Glomerular visceral epithelial cell (primary cell): ENCODE results near the gene TET3.
"Not testable (repeated sequence)": the region's sequence is repeated elsewhere in the genome, so short reads cannot be mapped to it uniquely, and the experiment has no call there.

Experiments
- DNase-seq: peaks from one replicate; pipeline ENCODE4 v3.0.0-alpha.2; 2016; ENCODE audit errors: extremely low spot score

Gene TET3

DNA sequence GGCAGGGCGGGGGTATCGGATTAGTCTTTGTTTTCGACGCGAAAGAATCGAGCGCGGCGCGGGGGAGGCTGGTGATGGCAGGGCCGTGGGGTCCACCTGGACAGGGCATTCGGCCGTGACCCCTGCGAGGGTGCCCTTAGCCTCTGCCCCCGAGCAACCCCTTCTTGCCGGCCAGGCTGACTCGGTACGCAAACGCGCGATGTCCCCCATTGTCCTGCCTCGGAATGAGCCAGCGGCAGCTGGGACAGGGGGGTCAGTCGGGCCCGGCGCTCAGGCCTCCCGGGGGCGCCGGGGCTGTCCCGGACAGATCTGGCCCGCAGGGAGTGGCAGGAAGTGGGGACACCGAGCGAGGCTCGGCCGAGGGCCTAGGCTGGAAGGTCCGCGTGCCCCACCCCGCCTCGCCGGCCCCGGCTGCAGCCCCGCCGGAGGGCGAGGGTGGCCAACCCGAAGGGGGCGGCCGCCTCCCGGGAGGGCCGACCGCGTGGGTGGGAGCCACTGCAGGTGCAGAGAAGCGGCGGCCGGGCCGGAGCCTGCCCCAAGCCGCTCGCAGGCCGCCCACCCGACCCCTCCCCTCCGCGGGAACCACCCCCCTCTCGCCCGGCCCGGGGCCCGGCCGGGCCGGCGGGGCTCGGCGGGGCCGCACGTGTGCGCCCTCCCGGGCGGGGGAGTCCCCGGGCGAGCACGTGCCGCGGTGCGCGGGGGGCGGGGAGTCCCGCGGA is at the start of gene TET3:
Gene TET3, plus strand, starts transcription at position 708 of the 719 bp plus-strand sequence. CDS start 1,494 bp downstream, outside the sequence.
- DNase-seq, result peak; percentile 56

DNA sequence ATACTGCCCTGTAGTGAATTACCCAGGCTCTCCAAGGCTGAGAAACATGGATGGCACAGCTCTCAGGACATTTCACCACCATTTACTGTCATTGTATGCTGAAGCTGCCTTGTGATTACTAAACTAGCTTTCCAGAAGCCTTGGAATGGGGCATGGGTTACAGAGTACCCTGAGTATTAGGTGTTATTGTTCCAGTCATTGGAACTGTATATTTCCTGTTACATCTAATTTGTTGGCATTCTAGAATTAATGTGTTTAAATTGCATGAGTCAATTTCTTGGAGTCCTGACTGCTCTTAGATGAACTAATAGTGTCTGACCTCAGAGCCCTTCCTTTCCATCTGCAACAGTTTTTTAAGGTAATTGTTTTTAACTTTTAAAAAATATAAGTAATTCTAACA is 49.1 kb upstream of the TET3 start:
- no peak for DNase-seq

DNA sequence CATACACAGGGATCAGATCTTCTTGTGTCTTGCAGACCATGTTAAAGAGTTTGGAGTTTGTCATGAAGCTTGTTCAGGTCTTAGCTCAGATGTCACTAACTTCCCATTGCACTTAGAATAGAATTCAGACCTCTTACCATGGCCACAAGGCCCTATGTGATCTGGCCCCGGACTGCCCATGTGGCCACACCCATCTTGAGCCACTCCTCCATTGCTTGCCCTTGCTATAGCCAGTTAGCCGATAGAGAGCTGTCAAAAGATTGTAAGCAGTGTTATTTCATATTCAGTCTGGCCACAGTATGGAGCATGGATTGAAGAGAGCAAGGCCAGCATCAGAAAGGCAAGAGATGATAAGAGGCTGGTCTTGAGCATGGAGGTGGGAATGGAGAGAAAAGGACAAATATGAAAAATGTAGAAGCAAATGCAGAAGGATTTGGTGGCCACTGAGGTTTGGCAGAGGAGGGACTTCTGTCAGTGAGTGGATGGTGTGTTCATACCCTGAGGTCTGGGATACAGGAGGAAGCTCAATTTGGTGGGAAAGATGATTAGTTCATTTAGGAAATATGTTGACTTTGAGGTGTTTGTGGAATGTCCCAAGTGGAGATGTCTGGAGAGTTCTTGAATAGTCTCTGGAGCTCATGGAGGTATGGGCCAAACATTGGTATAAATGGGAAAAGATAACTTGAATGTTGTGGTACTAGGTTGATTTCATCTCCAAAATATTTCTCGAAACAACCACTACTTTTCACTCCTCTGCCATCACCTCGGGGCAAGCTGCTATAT is 47.4 kb upstream of the TET3 start:
- DNase-seq, result peak; percentile 40

DNA sequence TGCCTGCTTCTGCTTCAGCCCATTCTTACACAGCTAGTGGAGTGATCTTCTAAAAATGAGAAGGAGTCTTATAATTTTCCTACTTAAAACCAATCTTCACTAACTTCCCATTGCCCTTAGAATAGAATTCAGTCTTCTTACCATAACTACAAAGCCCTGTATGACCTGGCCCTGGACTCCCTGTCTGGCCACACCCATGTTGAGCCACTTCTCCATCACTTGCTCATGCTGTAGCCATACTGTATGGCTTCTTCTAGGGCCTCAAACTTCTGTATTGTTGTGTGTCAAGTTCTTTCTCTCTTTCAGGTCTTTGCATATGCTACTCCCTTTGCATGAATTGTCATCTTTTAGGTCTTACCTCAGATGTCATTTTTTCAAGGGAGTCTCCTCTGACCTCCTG is 46.8 kb upstream of the TET3 start:
- DNase-seq, result no peak

DNA sequence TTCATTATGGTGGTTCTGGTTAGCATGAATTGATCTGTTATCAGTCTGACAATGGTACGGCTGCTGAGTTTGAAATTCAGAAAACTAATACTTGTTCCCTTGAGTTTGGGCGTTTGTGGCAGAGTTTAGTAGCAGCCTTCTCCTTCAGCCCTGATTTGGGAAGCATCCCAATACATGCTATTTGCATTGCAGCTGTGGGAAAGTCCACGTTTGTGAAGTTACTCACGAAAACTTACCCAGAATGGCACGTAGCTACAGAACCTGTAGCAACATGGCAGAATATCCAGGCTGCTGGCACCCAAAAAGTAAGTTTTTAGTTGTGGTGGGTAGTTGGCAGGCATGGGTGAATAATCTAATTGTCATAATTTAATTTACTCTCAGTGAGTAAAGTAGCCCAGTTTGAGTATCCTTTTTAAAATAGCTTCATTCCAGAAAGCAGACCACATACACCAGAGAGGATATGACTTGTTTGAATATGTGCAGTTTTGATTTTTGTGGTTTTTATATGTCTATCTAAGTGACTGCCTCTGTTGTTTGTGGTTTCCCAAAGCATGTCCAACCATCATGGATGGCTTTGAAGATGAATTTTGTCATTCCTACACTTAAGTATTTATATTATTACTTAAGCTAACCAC is 45.9 kb upstream of the TET3 start:
- DNase-seq, result peak; percentile 68

DNA sequence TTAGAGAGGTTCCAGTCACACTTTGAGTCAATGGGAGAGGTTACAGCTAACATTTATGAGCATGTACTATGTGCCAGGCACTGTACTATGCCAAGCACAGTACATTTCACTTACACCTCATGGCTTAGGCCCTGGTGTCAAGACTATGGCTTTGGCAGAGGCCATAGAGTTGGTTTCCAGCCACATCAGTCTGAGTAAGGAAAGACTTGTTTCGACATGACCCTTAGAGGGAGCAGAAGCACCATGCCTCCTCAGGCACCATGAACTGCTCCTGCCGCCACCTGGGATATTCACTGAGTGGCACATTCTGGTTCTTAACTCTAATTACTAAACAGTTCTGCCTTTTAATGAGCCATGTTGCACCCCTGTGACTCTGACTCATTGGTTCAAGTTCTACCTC is 45.3 kb upstream of the TET3 start:
- peak; percentile 44 for DNase-seq

DNA sequence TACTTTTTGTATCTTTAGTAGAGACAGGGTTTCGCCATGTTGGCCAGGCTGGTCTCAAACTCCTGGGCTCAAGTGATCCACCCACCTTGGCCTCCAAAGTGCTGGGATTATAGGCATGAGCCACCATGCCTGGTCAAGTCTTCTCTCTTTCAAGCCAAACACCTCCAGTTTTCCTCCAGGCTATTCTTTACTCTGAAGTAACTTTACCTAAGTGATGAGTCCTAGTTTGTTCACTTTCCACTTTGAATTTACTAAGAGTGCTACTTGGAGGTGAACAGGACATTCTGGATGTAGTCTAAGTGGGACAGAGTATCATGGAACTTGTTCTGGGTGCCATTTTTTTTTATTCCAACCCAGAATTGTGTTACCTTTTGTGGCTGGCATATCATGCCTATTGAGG is 44.6 kb upstream of the TET3 start:
- DNase-seq, result not testable (repeated sequence)

DNA sequence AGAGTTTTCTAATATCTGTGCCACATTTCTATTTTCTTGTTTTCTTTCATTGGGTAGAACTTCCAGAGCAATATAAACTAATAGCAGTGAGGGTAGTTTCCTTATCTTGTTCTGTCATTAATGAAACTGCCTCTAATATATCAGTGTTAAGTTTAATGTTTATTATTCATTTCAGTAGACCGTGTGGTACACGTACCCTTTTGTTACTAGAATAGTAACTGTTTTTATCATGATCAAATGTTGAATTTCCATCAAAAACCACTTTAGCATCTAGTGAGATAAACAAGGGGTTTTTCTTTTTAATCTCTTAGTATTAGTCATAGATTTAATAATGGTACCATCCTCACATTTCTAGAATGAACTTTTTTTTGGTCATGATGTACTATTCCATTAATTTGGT is 42.0 kb upstream of the TET3 start:
- DNase-seq, result no peak

DNA sequence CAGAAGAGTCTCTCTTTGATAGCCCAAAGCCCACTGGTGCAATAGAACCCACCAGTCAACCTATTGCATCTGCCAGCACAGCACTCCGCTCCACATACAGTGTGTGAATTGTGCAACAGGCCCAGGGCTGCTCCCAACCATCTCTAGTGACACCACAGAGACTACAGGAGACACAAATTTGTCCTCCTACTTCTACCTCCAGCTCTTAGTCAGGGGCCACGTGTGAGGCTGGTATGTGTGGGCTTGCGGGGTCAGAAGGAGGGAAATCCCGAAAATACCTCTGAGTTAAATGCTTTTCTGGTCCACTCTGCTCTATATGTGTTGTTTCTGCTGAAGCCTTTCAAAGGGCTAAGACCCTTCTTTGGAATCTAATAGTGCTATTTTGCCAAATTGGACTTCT is 40.0 kb upstream of the TET3 start:
- DNase-seq, result no peak

DNA sequence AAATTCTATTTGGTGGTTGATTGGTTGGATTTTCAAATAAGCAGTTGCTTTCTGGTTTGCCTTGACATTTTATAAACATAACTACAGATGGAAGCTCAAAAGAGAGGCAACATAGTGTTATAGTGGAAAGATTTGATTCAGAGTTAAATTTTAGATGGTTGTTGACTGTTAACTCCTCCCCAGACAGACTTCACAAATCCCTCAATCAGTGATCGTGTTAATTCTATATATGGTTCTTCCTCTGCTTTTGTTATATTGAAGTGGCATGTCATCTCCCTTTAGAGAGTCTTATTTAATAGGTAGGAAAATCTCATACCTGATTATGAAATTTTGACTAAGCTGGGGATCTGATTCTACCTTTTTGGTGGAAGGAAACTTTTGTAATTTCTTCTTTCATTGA is 38.5 kb upstream of the TET3 start:
- no peak for DNase-seq

DNA sequence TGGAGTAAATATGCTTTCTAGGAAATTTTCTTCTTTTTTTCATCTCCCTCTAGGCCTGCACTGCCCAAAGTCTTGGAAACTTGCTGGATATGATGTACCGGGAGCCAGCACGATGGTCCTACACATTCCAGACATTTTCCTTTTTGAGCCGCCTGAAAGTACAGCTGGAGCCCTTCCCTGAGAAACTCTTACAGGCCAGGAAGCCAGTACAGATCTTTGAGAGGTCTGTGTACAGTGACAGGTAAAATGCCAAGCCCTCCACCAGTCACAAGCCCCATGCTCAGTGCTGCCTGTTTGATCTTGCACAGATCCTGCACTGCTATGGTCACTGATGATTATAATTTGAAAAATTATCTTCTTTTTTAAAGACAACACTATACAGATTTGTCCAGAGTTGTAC is 38.0 kb upstream of the TET3 start:
- no peak for DNase-seq

DNA sequence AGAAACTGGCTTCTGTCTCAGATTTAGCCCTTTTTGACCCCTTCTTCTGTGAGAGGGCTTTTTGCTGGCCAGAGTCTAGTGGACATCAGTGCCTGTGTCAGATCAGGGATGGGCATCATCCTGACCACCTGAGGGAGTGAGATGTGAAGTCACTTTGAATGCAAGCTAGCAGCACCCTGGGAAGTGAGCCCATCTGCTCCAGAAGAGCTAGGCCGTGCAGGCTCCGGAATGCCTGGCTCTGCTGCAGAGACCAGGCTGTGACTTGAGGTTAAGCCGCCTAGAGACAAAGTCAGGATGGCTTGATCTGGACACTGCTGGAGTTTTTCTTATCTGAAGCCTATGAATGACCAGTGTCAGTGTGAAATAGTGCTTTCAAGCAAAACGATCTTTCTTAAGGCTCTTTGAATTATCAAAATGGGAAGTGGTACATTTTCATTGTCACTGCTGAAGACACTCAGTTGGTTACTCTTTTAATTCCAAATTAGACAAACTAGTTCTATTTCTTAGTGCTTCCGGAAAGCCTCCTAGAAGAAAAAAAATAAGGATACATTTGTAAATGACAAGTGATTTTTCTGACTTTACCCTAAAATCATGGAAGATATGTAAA is 37.2 kb upstream of the TET3 start:
- DNase-seq, result no peak

DNA sequence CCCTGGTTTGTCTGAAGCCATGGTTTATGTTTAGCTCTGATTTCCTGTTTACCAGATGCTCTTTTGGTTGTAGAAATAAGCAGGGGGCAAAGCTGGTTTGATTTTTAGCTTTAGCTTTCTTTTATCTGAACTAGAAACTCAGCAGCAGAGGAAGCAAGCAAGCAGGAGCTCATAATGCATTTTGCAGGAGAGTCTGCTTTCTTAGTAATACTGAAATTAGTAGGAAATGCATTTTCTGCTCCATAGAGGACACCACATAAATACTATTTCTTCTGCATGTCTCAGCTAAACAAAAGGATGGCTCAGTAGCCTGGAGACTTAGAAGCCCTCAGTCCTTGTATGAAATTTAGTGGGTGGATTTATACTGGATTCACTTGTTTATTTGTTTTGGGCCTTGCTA is 34.9 kb upstream of the TET3 start:
- DNase-seq, result no peak

DNA sequence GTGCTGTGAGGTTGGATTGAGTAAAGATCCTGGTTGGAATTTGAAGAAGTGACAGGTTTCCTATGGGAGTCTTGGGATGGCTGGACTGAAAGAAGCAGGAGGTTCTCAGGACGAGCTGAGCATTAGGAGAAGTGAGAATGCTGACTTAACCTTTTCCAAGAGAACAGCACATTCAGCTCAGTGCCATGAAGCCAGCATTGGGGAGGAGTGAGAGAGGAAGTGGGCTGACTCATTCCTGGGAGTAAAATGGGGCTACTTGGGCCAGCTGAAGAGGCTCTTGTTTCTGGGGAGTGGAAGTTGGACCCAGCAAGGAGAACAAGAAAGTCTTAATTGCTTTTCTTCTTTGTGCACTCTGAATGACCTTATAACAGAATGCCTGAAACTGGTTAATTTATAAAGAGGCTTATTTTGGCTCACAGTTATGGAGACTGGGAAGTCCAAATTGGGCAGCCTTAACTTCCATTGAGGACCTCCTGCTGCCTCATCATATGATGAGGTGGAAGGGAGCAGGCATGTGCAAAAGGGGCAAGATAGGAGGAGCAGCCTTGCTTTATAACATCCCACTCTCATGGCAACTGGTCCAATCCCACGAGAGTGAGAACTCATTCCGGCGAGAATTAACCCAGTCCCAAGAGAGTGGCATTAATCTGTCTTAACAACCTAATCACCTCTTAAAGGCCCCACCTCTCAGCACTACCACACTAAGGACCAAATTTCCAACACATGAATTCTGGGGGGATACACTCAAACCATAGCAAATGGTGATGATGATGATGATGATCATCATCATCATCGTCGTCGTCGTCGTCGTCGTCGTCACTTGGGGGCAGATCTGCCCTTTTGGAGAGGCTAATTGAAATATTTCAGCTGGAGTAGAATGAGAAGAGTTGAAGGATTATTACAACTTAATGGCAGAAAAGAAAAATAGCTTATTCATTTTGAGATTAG is 31.9 kb upstream of the TET3 start:
- DNase-seq, result peak; percentile 10

DNA sequence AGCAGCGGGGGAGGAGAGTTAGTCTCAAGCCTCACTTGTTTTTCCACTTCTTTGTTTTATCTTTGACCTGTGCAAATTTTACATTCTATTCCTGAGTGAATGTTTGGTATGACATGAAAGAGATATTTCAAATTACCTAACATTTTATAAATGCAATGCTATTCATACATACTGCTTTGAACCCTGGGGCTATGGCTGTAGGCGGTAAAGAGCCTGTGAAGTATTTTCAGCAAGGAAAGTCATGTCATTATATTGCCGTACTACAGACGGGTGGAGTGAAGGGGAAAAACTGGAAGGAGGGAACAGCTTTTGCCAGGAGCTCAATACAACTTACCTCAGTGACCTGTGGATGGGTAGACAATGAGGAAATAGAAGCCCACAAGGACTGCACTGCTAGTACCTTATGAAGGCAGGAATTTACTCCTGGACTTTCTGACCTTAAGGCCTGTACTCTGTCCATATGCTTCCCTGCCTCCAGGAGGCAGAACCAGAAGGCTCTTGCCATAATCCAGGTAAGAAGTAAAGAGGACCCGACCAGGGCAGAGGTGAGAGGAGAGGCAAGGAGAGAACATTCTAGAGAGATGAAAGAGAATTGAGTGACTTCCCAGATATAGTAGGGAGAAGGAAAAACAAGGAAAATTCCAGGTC is 28.4 kb upstream of the TET3 start:
- DNase-seq, result no peak

DNA sequence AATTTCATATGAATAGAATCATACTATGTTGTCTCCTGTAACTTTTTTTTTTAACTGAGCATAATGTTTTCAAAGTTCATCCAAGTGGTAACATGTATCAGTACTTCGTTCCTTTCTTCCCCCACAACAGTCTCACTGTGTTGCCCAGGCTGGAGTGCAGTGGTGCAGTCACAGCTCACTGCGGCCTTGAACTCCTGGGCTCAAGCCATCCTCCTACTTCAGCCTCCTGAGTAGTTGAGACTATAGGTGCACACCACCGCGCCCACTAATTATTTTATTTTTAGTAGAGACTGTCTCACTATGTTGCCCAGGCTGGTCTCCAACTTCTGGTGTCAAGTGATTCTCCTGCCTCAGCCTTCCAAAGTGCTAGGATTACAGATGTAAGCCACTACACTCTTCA is 23.4 kb upstream of the TET3 start:
- no peak for DNase-seq

DNA sequence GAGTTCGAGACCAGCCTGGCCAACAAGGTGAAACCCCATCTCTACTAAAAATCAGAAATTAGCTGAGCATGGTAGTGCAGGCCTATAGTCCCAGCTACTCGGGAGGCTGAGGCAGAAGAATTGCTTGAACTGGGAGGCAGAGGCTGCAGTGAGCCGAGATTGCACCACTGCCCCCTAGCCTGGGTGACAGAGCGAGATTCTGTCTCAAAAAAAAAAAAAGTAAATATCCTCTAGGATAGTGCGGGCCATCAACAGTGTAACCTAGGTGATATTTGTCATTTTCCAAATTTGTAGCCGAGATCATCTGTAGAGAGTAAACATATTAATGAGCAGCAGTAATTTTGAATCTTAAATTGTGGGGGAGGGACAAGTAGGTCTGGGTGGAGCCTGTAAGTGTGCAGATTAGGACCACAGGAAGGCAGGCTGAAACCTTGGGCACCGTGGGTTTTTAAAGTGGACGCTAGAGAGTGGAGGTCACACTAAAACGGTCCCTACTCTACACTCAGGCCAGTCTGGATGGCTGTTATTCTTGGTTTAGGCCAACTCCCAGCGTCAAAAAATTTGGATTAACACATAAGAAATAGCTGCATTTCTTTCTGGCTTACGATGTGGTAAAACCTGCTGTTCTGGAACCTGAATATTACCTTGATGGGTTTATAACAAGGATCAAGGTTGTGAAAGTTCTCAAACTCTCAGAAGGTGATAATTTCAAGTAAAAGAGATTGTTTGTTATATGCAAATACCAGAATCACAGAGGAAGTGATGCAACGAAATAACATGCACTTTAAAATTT is 22.7 kb upstream of the TET3 start:
- DNase-seq, result no peak

DNA sequence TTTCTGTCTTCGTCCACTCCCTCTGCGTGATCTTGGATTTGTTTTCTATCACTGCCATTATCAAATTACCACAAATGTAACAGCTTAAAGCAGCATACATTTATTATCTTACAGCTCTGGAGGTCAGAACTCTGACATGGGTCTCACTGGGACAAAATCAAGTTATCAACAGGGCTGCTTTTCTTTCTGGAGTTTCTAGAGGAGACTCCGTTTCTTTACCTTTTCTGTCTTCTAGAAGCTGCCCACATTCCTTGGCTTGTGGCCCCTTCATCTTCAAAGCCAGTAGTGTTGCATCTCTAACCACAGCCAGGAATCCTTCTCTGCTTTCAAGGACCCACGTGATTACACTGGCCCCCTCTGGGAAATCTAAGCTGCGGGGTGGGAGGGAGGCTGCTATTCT is 21.9 kb upstream of the TET3 start:
- DNase-seq, result no peak

DNA sequence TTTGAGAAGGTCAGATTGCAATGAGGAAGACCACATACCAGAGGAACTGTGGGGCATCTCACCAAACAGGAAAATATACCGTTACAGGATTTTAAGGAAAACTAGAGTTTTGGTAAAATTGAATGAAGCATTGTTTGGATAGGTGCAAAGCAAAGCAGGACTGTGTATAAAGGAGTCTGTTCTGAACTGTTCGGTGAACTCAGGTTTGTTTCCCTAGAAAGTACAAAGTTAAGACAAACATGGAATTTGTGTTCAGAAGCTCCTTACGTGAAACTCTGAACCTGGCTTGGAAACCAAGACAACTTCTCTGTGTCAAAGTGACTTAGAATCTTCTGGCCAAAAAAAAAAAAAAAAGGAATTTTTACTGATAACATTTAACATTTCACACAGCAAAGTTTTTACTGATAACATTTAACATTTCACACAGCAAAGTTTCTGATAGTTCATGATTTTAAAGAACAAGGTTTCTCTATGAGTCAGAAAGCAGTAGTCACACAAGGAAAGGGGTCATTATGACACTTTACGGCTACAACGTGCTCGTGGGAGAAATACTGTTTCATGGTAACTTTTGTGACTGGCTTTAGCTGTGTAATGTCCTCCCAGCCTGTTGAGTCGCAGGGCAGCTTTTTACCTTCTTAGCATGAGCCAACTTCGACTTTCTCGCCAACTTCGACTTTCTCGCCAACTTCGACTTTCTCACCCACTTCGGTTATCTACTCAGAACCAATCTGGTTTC is 21.2 kb upstream of the TET3 start:
- DNase-seq, result no peak
